Suprapubic skin (tissue), 4 donors: ENCODE data around the gene AEN.
A peak's percentile ranks its signal among the peaks of the same experiment; 100 is the strongest.

Source experiments
- POLR2A ChIP-seq, 2 donors: fragments of 450-650 bp; IDR thresholded peaks; one replicate each; pipeline ENCODE4 v1.6.1; 2017; ENCODE audit warnings: antibody characterized with exemption in 2 of 2, mild to moderate bottlenecking in 2 of 2, moderate library complexity in 2 of 2
- POLR2AphosphoS5 ChIP-seq, 3 donors: sonication (generic); formaldehyde crosslinking; IDR thresholded peaks; one replicate each; pipeline ENCODE4 v1.6.1; 2017; ENCODE audit warnings: antibody characterized with exemption in 3 of 3
- TF ChIP-seq, protein P1 (sequence below), 2 donors: fragments of 200-600 bp in 1 of 2; fragments of 450-650 bp in 1 of 2; sonication (generic) in 1 of 2; IDR thresholded peaks; one replicate each; pipeline ENCODE4 v1.5.1; 2016 to 2019; ENCODE audit warnings: antibody characterized with exemption in 2 of 2, mild to moderate bottlenecking in 1 of 2, moderate library complexity in 1 of 2

- TF ChIP-seq, protein P1, sequence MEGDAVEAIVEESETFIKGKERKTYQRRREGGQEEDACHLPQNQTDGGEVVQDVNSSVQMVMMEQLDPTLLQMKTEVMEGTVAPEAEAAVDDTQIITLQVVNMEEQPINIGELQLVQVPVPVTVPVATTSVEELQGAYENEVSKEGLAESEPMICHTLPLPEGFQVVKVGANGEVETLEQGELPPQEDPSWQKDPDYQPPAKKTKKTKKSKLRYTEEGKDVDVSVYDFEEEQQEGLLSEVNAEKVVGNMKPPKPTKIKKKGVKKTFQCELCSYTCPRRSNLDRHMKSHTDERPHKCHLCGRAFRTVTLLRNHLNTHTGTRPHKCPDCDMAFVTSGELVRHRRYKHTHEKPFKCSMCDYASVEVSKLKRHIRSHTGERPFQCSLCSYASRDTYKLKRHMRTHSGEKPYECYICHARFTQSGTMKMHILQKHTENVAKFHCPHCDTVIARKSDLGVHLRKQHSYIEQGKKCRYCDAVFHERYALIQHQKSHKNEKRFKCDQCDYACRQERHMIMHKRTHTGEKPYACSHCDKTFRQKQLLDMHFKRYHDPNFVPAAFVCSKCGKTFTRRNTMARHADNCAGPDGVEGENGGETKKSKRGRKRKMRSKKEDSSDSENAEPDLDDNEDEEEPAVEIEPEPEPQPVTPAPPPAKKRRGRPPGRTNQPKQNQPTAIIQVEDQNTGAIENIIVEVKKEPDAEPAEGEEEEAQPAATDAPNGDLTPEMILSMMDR (IDR thresholded peaks at IDR 0.05) = peak; percentile 15 to 21
- TF ChIP-seq POLR2AphosphoS5 (IDR thresholded peaks at IDR 0.05) = no peak
- TF ChIP-seq POLR2A (IDR thresholded peaks at IDR 0.05) = no peak
Observed at GRCh38 chr15:88624156-88624970, 3.2 kb downstream of the AEN start.
